DND-41 (cell line): Measurements from ENCODE around the gene TNS1.

Experiments used
- ATAC-seq: fragments of 200-7000 bp; cut with Tn5 transposase; 3 replicates; pipeline ENCODE4 v1.9.1; 2021; ENCODE audit warnings: low read depth; ENCODE audit not compliant: insufficient read depth
- DNase-seq: peaks from one replicate; pipeline ENCODE4 v3.0.0-alpha.2; 2020
- H2AFZ ChIP-seq: 2 replicates; pipeline ENCODE4 v1.6.0; 2012; ENCODE audit warnings: low read depth, low read length
- H3K27ac ChIP-seq: 2 replicates; pipeline ENCODE4 v1.5.1; 2012; ENCODE audit warnings: low read length, inconsistent platforms
- H3K27me3 ChIP-seq: fragments of 200-600 bp; sonication (generic); 2 replicates; pipeline ENCODE4 v1.6.0; 2012; ENCODE audit warnings: low read length, mild to moderate bottlenecking, inconsistent platforms; ENCODE audit not compliant: insufficient read depth, poor library complexity
- H3K36me3 ChIP-seq: 2 replicates; pipeline ENCODE4 v1.5.1; 2012; ENCODE audit warnings: low read length, inconsistent platforms; ENCODE audit not compliant: insufficient read depth
- H3K4me1 ChIP-seq: 2 replicates; pipeline ENCODE4 v1.5.1; 2012; ENCODE audit warnings: mild to moderate bottlenecking, low read length; ENCODE audit not compliant: insufficient read depth
- H3K4me2 ChIP-seq: 2 replicates; pipeline ENCODE4 v1.6.0; 2012; ENCODE audit warnings: mild to moderate bottlenecking, moderate library complexity, low read length, inconsistent platforms; ENCODE audit not compliant: insufficient read depth
- H3K4me3 ChIP-seq, 2 experiments: fragments of 200-600 bp in 1 of 2; shearing (Covaris generic) in 1 of 2; 2 replicates each; pipeline ENCODE4 v1.5.1; 2012 to 2016; ENCODE audit warnings: inconsistent platforms in 2 of 2, low read length in 2 of 2, mild to moderate bottlenecking in 2 of 2, low read depth in 1 of 2, moderate library complexity in 1 of 2
- H3K79me2 ChIP-seq: 2 replicates; pipeline ENCODE4 v1.6.0; 2012; ENCODE audit warnings: low read length, inconsistent platforms; ENCODE audit not compliant: insufficient read depth
- H3K9ac ChIP-seq: 2 replicates; pipeline ENCODE4 v1.6.0; 2012; ENCODE audit warnings: low read depth, mild to moderate bottlenecking, inconsistent platforms, low read length, moderate library complexity
- H3K9me3 ChIP-seq: 2 replicates; pipeline ENCODE4 v1.5.1; 2012; ENCODE audit warnings: low read length, moderate library complexity, mild to moderate bottlenecking, inconsistent platforms; ENCODE audit not compliant: insufficient read depth, severe bottlenecking
- H4K20me1 ChIP-seq: 2 replicates; pipeline ENCODE4 v1.6.0; 2012; ENCODE audit warnings: low read length; ENCODE audit not compliant: insufficient read depth
- CTCF ChIP-seq: IDR thresholded peaks from 2 replicates; pipeline ENCODE4 v1.5.1; 2012; ENCODE audit warnings: borderline replicate concordance, low read length, moderate library complexity, mild to moderate bottlenecking; ENCODE audit not compliant: poor library complexity, severe bottlenecking; ENCODE audit errors: extremely low read depth
- EZH2 ChIP-seq: IDR thresholded peaks from 3 replicates; pipeline ENCODE4 v1.6.1; 2012; ENCODE audit warnings: borderline replicate concordance, low read depth, mild to moderate bottlenecking, moderate library complexity, low read length, inconsistent platforms; ENCODE audit not compliant: severe bottlenecking

TNS1 gene

GRCh38 chr2:217774232-217774631 is 228.6 kb downstream of the TNS1 start:
- Histone ChIP-seq H2AFZ (no peak overlapping the region), H3K4me2 (no peak overlapping the region), H3K79me2 (no peaks in the 10 kb centered on the region), H3K9me3 (no peaks in the 10 kb centered on the region), H3K36me3 (no peaks in the 10 kb centered on the region), H3K9ac (no peak overlapping the region), H3K27me3 (peaks cover 34% of the 10 kb centered on the region), H4K20me1 (no peaks in the 10 kb centered on the region), H3K4me1 (no peaks in the 10 kb centered on the region), H3K4me3 (no peak overlapping the region), H3K27ac (no peak overlapping the region)
- TF ChIP-seq EZH2 (no peak), CTCF (no peak)
- ATAC-seq (no peak), DNase-seq (no peak)

GRCh38 chr2:217773539-217773938 is 229.3 kb downstream of the TNS1 start:
- TF ChIP-seq CTCF = no peak
- no peak for TF ChIP-seq EZH2
- H2AFZ ChIP-seq = no peak overlapping the region
- H3K27ac ChIP-seq = no peak overlapping the region
- no peak for ATAC-seq
- DNase-seq = no peak
- no peak overlapping the region for H3K4me2 ChIP-seq
- H3K4me1 ChIP-seq = no peaks in the 10 kb centered on the region
- no peaks in the 10 kb centered on the region for H4K20me1 ChIP-seq
- H3K9me3 ChIP-seq = no peaks in the 10 kb centered on the region
- peaks cover 34% of the 10 kb centered on the region for H3K27me3 ChIP-seq
- H3K4me3 ChIP-seq = no peak overlapping the region
- H3K36me3 ChIP-seq = no peaks in the 10 kb centered on the region
- no peak overlapping the region for H3K9ac ChIP-seq
- no peaks in the 10 kb centered on the region for H3K79me2 ChIP-seq

- H3K4me2 ChIP-seq = no peak overlapping the region
- TF ChIP-seq EZH2 = no peak
- TF ChIP-seq CTCF = no peak
- DNase-seq = no peak
- peaks cover 8% of the 10 kb centered on the region for H3K9me3 ChIP-seq
- H3K79me2 ChIP-seq = no peaks in the 10 kb centered on the region
- no peak overlapping the region for H3K27ac ChIP-seq
- ATAC-seq = no peak
- H3K36me3 ChIP-seq = no peaks in the 10 kb centered on the region
- peaks cover 9% of the 10 kb centered on the region for H3K27me3 ChIP-seq
- no peaks in the 10 kb centered on the region for H4K20me1 ChIP-seq
- no peak overlapping the region for H3K9ac ChIP-seq
- no peaks in the 10 kb centered on the region for H3K4me1 ChIP-seq
- no peak overlapping the region for H2AFZ ChIP-seq
- no peak overlapping the region for H3K4me3 ChIP-seq
Observed at GRCh38 chr2:217766356-217766755, 236.4 kb downstream of the TNS1 start.
